Hindlimb muscle (tissue), 1 donor: ENCODE data around the gene BCAS1. TPM values are rescaled to one million over a fixed set of nuclear protein-coding genes. Genes with fewer than 3 reads are reported as not detected.
"Not testable (repeated sequence)": the region's sequence is repeated elsewhere in the genome, so short reads cannot be mapped to it uniquely, and the experiment has no call there.

Source experiments
- DNase-seq: peaks from one replicate; pipeline ENCODE4 v3.0.0-alpha.2; 2013
- polyA plus RNA-seq: library from polyadenylated mRNA; unstranded; fragments of 120-200 nt; gene quantifications from one replicate; pipeline ENCODE4 v1.2.1, GENCODE V29; 2013; ENCODE audit not compliant: insufficient read length

BCAS1 gene
- polyA plus RNA-seq, 1 donor = 8.2 TPM

- DNase-seq = peak; percentile 76
These were observed 130.6 kb downstream of the BCAS1 start for GRCh38 chr20:53939572-53940359.

GRCh38 chr20:53939190-53939571 is 131.2 kb downstream of the BCAS1 start:
- no peak for DNase-seq

- no peak for DNase-seq
These were observed 131.7 kb downstream of the BCAS1 start for GRCh38 chr20:53938739-53939138.

GRCh38 chr20:53937929-53938367 is 132.4 kb downstream of the BCAS1 start:
- no peak for DNase-seq

- DNase-seq = no peak
These were observed 133.1 kb downstream of the BCAS1 start for GRCh38 chr20:53937339-53937741.

- no peak for DNase-seq
These were observed 134.9 kb downstream of the BCAS1 start for GRCh38 chr20:53935344-53936084.

- DNase-seq = no peak
These were observed 135.7 kb downstream of the BCAS1 start for GRCh38 chr20:53934421-53935343.

GRCh38 chr20:53933232-53933846 is 137.1 kb downstream of the BCAS1 start:
- no peak for DNase-seq

GRCh38 chr20:53932655-53933192 is 137.7 kb downstream of the BCAS1 start:
- DNase-seq = not testable (repeated sequence)

GRCh38 chr20:53931597-53931996 is 138.8 kb downstream of the BCAS1 start:
- DNase-seq = no peak

GRCh38 chr20:53930651-53931504 is 139.5 kb downstream of the BCAS1 start:
- DNase-seq = no peak

GRCh38 chr20:53929974-53930650 is 140.3 kb downstream of the BCAS1 start:
- DNase-seq = no peak

- DNase-seq = no peak
These were observed 141.0 kb downstream of the BCAS1 start for GRCh38 chr20:53929399-53929798.

- DNase-seq = no peak
These were observed 142.4 kb downstream of the BCAS1 start for GRCh38 chr20:53927990-53928389.

- DNase-seq = no peak
These were observed 143.9 kb downstream of the BCAS1 start for GRCh38 chr20:53926428-53927028.

- no peak for DNase-seq
These were observed 144.6 kb downstream of the BCAS1 start for GRCh38 chr20:53925651-53926401.

- DNase-seq = no peak
These were observed 146.6 kb downstream of the BCAS1 start for GRCh38 chr20:53923566-53924369.

- no peak for DNase-seq
These were observed 147.5 kb downstream of the BCAS1 start for GRCh38 chr20:53922901-53923314.
